H1 (cell line): Measurements from ENCODE around the gene IKBIP. TPM values are rescaled to one million over a fixed set of nuclear protein-coding genes. Genes with fewer than 3 reads are reported as not detected.

Experiments used
- EGR1 ChIP-seq: IDR thresholded peaks from 2 replicates; pipeline ENCODE4 v1.6.1; 2011; ENCODE audit warnings: low read depth, low read length, borderline replicate concordance
- MAFK ChIP-seq: IDR thresholded peaks from 2 replicates; pipeline ENCODE4 v1.6.1; 2012; ENCODE audit warnings: low read depth, mild to moderate bottlenecking, improper control_type of control experiment, low read length
- PHF8 ChIP-seq: fragments of 200-600 bp; sonication (generic); conservative IDR thresholded peaks from 2 replicates; pipeline ENCODE4 v1.7.1; 2012; ENCODE audit warnings: low read depth, mild to moderate bottlenecking, inconsistent platforms, low read length, moderate library complexity
- POU5F1 ChIP-seq: IDR thresholded peaks from 2 replicates; pipeline ENCODE4 v1.6.1; 2011; ENCODE audit warnings: low read depth, mild to moderate bottlenecking, low read length, moderate library complexity
- ZNF274 ChIP-seq: IDR thresholded peaks from 2 replicates; pipeline ENCODE4 v1.7.0; 2012; ENCODE audit warnings: low read length, borderline replicate concordance; ENCODE audit errors: extremely low read depth
- polyA plus RNA-seq, 7 experiments: library from polyadenylated mRNA; depleted of rRNA in 3 of 7; stranded (reverse) in 5 of 7; unstranded in 2 of 7; fragments of >200 nt in 5 of 7; fragments of 200-250 nt in 2 of 7; gene quantifications; 1 replicate in 5 of 7; 2 replicates in 1 of 7; 4 replicates in 1 of 7; pipeline versions ENCODE4 v1.2.1 to v1.2.3, GENCODE V29; 2011 to 2013; ENCODE audit warnings: missing spikeins in 2 of 7, mixed read lengths in 2 of 7
- total RNA-seq: library from RNA; stranded (reverse); fragmentation: NEBNext Ultra II Directional; extraction: Animal tissue kit (Norgen Biotek cat#: 25700); gene quantifications from 2 replicates; pipeline ENCODE4 v1.2.1, GENCODE V29; 2021

IKBIP gene
- total and polyA plus RNA-seq, 2 of the 8 experiments (the other 6 are each of a cell fraction or from before 2014, with no cell fraction given): 2.7 to 12.4 TPM

GRCh38 chr12:98639491-98639890 lies 5.1 kb downstream of the IKBIP start (continued):
- no peak for TF ChIP-seq POU5F1
- no peak for TF ChIP-seq MAFK
- TF ChIP-seq EGR1: no peak
- TF ChIP-seq PHF8: no peak
- TF ChIP-seq ZNF274: no peak
